DLD1 (cell line): Measurements from ENCODE around the gene CCDC141.

ENCODE experiments used
- in situ Hi-C: cut with HindIII; loops from 2 replicates; pipeline ENCODE4 v1.10.0; 2017; ENCODE audit warnings: low sequenced_read_pairs

Gene CCDC141

DNA sequence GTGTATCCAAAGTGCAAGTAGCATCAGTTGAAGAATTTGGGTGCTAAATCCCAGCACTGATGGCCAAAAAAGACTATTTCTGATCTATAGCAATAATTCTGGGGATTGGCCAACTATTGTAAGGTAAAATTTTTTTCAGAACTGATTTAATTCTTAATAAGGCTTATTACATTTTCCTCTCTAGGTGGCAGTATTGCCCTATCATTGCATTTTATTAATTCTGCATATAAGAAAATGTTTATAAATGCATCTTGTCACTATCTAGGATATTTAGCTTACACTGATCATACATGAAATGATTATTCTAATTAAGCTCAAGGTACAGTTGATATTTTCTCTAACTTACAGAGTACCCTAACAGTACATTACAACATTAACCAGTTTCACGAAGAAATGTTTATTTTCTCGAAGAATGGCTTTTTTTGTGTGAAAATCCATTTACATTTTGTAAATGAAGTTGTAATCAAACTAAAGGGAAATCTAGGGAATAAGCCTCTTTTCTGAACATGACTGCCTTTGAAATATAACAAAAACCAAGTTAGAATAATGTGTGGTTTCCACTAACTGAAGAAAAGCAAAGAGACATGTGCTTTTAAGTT, 253.8 kb downstream of the CCDC141 start:
- in situ Hi-C loops: no loop called here

DNA sequence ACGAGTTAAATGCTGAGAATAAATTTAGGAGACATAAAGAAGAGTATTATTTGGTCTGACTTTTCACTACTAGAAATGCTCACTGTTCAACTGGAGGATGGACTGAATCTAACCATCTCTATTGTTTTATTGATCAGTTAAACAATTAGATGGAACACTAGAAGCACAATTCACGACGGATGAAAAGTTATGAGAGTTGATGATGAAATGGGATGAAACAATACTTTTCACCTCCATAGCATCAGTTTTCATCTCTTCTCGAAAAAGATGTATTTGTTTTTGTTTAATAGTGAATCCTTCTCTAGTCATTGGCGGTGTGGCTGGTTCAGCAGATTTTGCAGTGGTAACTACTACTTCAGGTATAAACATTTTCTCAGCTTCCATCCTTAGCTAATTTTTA, 262.0 kb downstream of the CCDC141 start:
- in situ Hi-C loops: no loop called here

DNA sequence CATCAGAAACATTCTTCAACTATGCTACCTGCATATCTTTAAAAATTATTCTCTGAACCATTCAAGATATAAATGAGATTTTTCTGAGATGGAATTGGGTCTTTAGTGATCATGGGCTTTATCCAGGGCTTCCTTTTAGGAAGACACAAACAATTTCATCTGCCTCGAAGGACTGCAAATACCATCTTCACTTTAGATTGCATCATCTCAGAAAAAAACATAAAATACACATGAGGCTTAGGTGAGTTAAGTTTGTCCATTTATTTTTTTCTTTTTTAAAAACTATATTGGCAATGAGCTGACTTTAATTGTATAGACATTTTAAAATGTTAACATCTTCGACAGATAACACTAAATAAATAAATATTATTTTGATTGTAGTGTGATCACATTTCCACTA, 262.8 kb downstream of the CCDC141 start:
- in situ Hi-C loops: no loop called here

DNA sequence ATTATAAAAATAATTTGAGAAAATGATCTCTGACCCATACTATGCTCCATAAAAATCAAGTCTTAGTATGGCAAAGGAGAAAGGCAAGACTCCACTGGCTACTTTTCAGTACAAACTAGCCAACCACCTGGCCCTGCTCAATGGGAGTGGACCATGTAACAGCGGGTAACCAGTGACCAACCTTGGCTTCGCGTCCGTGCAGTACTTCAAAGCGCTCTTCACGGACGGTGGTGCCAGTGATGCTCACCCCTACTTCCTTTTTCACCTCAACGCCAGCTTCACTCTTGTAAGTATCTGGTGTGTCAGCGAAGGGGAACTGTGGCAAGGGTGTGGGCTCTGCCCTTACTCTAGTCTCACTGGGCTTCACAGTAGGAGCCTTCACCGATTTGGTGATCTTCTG, 266.0 kb downstream of the CCDC141 start:
- in situ Hi-C loops: no loop called here

DNA sequence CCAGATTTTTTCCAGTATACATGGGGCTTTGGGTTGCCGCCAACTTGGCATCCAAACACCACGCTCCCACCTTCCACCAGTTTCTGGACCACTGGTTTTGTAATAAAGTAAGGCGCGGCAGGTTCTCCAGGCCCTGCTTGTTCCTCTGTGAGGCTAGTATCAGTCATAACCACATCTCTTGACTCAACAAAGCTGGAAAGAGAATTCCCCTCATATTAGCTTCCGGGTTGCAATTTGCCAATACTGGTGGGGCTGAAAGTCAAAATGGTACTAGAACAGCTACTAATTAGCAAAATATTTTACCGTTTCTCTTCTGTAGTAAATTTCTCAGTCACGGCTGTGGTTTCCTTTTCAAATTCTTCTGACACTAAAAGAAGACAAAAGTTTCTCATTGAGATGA, 267.7 kb downstream of the CCDC141 start:
- in situ Hi-C loops: no loop called here
